Spleen (tissue), 7 donors: ENCODE measurements around the gene UNCX.

Source experiments
- POLR2A ChIP-seq, 3 donors: fragments of 450-650 bp; IDR thresholded peaks; one replicate each; pipeline ENCODE4 v1.5.1; 2017; ENCODE audit warnings: antibody characterized with exemption in 3 of 3, mild to moderate bottlenecking in 1 of 3
- POLR2AphosphoS5 ChIP-seq, 3 donors: sonication (generic); formaldehyde crosslinking; IDR thresholded peaks; one replicate each; pipeline ENCODE4 v1.5.1; 2017; ENCODE audit warnings: antibody characterized with exemption in 3 of 3
- TF ChIP-seq, protein P1 (sequence below), 11 experiments: fragments of 200-600 bp in 7 of 11; fragments of 450-650 bp in 4 of 11; sonication (generic) in 4 of 11; IDR thresholded peaks in 8 of 11; conservative IDR thresholded peaks in 3 of 11; 1 replicate in 7 of 11; 2 replicates in 4 of 11; pipeline versions ENCODE4 v1.4.0 to v1.8.0; 2016 to 2021; ENCODE audit warnings: antibody characterized with exemption in 11 of 11, inconsistent platforms in 4 of 11, mild to moderate bottlenecking in 1 of 11
- donor health status: DM: no; HTN: no; CAD: no; lungs with moderate emphysema.
- donor health status: DM: no; HTN: no; CAD: no.
- donor health status: DM: no; HTN: no; CAD: no.

DNA sequence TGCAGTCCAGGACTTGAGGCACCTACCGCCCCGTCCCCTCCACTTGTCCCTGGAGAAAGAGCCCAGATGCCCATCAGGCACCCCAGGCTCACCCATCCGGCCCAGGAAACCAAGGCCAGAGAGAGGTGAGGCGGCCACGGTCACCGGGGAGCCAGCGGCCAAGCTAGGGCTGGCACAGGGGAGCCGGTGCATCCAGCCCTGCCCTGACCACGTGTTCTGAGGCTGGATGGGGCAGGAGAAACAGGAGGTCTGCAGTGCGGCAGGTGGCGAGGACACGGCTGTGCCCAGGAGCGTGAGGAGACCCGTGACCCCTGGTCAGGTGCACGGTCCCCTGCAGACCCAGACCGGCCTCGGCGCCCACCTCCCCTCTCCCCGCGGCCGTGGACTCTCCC is 27.6 kb downstream of the UNCX start:
- TF ChIP-seq POLR2A (IDR thresholded peaks at IDR 0.05) (no peak), POLR2AphosphoS5 (IDR thresholded peaks at IDR 0.05) (no peak)
- TF ChIP-seq, protein P1, sequence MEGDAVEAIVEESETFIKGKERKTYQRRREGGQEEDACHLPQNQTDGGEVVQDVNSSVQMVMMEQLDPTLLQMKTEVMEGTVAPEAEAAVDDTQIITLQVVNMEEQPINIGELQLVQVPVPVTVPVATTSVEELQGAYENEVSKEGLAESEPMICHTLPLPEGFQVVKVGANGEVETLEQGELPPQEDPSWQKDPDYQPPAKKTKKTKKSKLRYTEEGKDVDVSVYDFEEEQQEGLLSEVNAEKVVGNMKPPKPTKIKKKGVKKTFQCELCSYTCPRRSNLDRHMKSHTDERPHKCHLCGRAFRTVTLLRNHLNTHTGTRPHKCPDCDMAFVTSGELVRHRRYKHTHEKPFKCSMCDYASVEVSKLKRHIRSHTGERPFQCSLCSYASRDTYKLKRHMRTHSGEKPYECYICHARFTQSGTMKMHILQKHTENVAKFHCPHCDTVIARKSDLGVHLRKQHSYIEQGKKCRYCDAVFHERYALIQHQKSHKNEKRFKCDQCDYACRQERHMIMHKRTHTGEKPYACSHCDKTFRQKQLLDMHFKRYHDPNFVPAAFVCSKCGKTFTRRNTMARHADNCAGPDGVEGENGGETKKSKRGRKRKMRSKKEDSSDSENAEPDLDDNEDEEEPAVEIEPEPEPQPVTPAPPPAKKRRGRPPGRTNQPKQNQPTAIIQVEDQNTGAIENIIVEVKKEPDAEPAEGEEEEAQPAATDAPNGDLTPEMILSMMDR (IDR thresholded peaks at IDR 0.05 in 8 of 11, conservative IDR thresholded peaks at IDR 0.05 in 3 of 11) = no peak
